Ishikawa (cell line): ENCODE measurements around the gene GDPD5.

Source experiments
- CEBPB ChIP-seq: IDR thresholded peaks from 2 replicates; pipeline ENCODE4 v1.6.1; 2012
- CREB1 ChIP-seq: IDR thresholded peaks from 2 replicates; pipeline ENCODE4 v1.6.1; 2012; ENCODE audit warnings: low read depth
- EGR1 ChIP-seq: IDR thresholded peaks from 2 replicates; pipeline ENCODE4 v1.6.1; 2012
- EP300 ChIP-seq: IDR thresholded peaks from 2 replicates; pipeline ENCODE4 v1.6.1; 2012; ENCODE audit warnings: borderline replicate concordance
- FOXM1 ChIP-seq: IDR thresholded peaks from 2 replicates; pipeline ENCODE4 v1.6.1; 2012; ENCODE audit warnings: low read depth, borderline replicate concordance
- MAX ChIP-seq: IDR thresholded peaks from 2 replicates; pipeline ENCODE4 v1.6.1; 2012
- NFIC ChIP-seq: IDR thresholded peaks from 2 replicates; pipeline ENCODE4 v1.6.1; 2012
- RAD21 ChIP-seq: IDR thresholded peaks from 2 replicates; pipeline ENCODE4 v1.6.1; 2012; ENCODE audit warnings: low read depth
- REST ChIP-seq: IDR thresholded peaks from 2 replicates; pipeline ENCODE4 v1.6.1; 2012; ENCODE audit warnings: low read depth, mild to moderate bottlenecking
- TAF1 ChIP-seq: IDR thresholded peaks from 2 replicates; pipeline ENCODE4 v1.6.1; 2012; ENCODE audit warnings: low read depth, mild to moderate bottlenecking
- TCF12 ChIP-seq: IDR thresholded peaks from 2 replicates; pipeline ENCODE4 v1.6.1; 2012; ENCODE audit warnings: low read depth
- TEAD4 ChIP-seq: IDR thresholded peaks from 2 replicates; pipeline ENCODE4 v1.6.1; 2012
- USF1 ChIP-seq: IDR thresholded peaks from 2 replicates; pipeline ENCODE4 v1.6.1; 2012
- YY1 ChIP-seq: IDR thresholded peaks from 2 replicates; pipeline ENCODE4 v1.6.1; 2012; ENCODE audit warnings: low read depth
- ZBTB7A ChIP-seq: IDR thresholded peaks from 2 replicates; pipeline ENCODE4 v1.6.1; 2012; ENCODE audit warnings: low read depth

GDPD5 gene

GRCh38 chr11:75435571-75435925 lies 90.2 kb downstream of the GDPD5 start:
- TF ChIP-seq RAD21 (no peak), FOXM1 (no peak), TAF1 (no peak), TCF12 (no peak), YY1 (no peak), NFIC (no peak), ZBTB7A (no peak), USF1 (no peak), EGR1 (no peak), TEAD4 (no peak)

- TF ChIP-seq CREB1 (no peak), USF1 (no peak), CEBPB (no peak), TCF12 (no peak), MAX (no peak)
These were observed 90.7 kb downstream of the GDPD5 start for GRCh38 chr11:75434886-75435570.

GRCh38 chr11:75434051-75434450 lies 91.7 kb downstream of the GDPD5 start:
- TF ChIP-seq EGR1: no peak
- TF ChIP-seq EP300: no peak
- no peak for TF ChIP-seq REST
- no peak for TF ChIP-seq ZBTB7A
- TF ChIP-seq YY1: no peak
- no peak for TF ChIP-seq CREB1
- no peak for TF ChIP-seq FOXM1
- TF ChIP-seq CEBPB: no peak
- no peak for TF ChIP-seq TCF12
- TF ChIP-seq USF1: no peak
- TF ChIP-seq MAX: no peak
- TF ChIP-seq NFIC: no peak
- TF ChIP-seq TAF1: no peak
- no peak for TF ChIP-seq RAD21
- no peak for TF ChIP-seq TEAD4

GRCh38 chr11:75433443-75433842 lies 92.3 kb downstream of the GDPD5 start:
- TF ChIP-seq EGR1 (no peak), TEAD4 (no peak), RAD21 (no peak), YY1 (no peak), NFIC (no peak), USF1 (no peak), TAF1 (no peak), EP300 (no peak)

- TF ChIP-seq USF1 (no peak), TEAD4 (no peak), YY1 (no peak), RAD21 (no peak), EGR1 (no peak), TAF1 (no peak), ZBTB7A (no peak), TCF12 (no peak)
These were observed 92.8 kb downstream of the GDPD5 start, which contains the start of gene KLHL35 for GRCh38 chr11:75432911-75433321. Gene KLHL35 (minus strand): TSS chr11:75433203. CDS start chr11:75430629, 2,574 bp downstream.
